Astrocyte (in vitro differentiated cells and primary cell): ENCODE results near the gene CACNA1E.

Experiments used
- CTCF ChIP-seq: IDR thresholded peaks from 2 replicates; pipeline ENCODE4 v1.5.1; 2011; ENCODE audit warnings: low read depth, mild to moderate bottlenecking, inconsistent platforms, low read length, moderate library complexity; ENCODE audit not compliant: insufficient read depth
- EZH2 ChIP-seq: IDR thresholded peaks from 2 replicates; pipeline ENCODE4 v1.6.1; 2012; ENCODE audit warnings: mild to moderate bottlenecking, low read length, inconsistent platforms; ENCODE audit not compliant: insufficient read depth

GRCh38 chr1:181458419-181458818 is 24.9 kb upstream of the CACNA1E start:
- TF ChIP-seq CTCF (no peak), EZH2 (no peak)
